ENCODE data around the gene TBL2.

GRCh38 chr7:73567140-73567539 is 11.2 kb downstream of the TBL2 start:
- TF ChIP-seq RUNX3 (IDR thresholded peaks at IDR 0.05; ENCODE audit: low read length), result no peak
- TF ChIP-seq CHD1 (IDR thresholded peaks at IDR 0.05; ENCODE audit: low read depth, low read length), result no peak
- no peak for TF ChIP-seq POLR2A (IDR thresholded peaks at IDR 0.05; ENCODE audit: low read depth, low read length)
- no peak for TF ChIP-seq ZNF24 (IDR thresholded peaks at IDR 0.05)
- no peak for TF ChIP-seq JUND (IDR thresholded peaks at IDR 0.05; ENCODE audit: low read depth, low read length)

All from GM12878 (cell line).